ENCODE data around the gene RNF130. TPM values are rescaled to one million over a fixed set of nuclear protein-coding genes. Genes with fewer than 3 reads are reported as not detected.
A peak's percentile ranks its signal among the peaks of the same experiment; 100 is the strongest.

The RNF130 gene, protein sequence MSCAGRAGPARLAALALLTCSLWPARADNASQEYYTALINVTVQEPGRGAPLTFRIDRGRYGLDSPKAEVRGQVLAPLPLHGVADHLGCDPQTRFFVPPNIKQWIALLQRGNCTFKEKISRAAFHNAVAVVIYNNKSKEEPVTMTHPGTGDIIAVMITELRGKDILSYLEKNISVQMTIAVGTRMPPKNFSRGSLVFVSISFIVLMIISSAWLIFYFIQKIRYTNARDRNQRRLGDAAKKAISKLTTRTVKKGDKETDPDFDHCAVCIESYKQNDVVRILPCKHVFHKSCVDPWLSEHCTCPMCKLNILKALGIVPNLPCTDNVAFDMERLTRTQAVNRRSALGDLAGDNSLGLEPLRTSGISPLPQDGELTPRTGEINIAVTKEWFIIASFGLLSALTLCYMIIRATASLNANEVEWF
- total RNA-seq (ENCODE audit: insufficient read depth, low replicate concordance): 73.9 TPM

- peak; percentile 94 for DNase-seq (ENCODE audit: low spot score)
Observed at GRCh38 chr5:180071531-180072255, at the start of gene RNF130. Gene RNF130, minus strand, starts transcription at chr5:180071759. Its CDS starts 57 bp downstream, at chr5:180071702.

- no peak for DNase-seq (ENCODE audit: low spot score)
Observed at GRCh38 chr5:180120237-180121101, 48.9 kb upstream of the RNF130 start.

GRCh38 chr5:180119903-180120236 lies 48.3 kb upstream of the RNF130 start:
- DNase-seq (ENCODE audit: low spot score): no peak

- DNase-seq (ENCODE audit: low spot score): no peak
Observed at GRCh38 chr5:180119031-180119902, 47.7 kb upstream of the RNF130 start.

GRCh38 chr5:180118391-180118791 lies 46.8 kb upstream of the RNF130 start:
- no peak for DNase-seq (ENCODE audit: low spot score)

GRCh38 chr5:180117000-180117725 lies 45.6 kb upstream of the RNF130 start:
- DNase-seq (ENCODE audit: low spot score): no peak

DNA sequence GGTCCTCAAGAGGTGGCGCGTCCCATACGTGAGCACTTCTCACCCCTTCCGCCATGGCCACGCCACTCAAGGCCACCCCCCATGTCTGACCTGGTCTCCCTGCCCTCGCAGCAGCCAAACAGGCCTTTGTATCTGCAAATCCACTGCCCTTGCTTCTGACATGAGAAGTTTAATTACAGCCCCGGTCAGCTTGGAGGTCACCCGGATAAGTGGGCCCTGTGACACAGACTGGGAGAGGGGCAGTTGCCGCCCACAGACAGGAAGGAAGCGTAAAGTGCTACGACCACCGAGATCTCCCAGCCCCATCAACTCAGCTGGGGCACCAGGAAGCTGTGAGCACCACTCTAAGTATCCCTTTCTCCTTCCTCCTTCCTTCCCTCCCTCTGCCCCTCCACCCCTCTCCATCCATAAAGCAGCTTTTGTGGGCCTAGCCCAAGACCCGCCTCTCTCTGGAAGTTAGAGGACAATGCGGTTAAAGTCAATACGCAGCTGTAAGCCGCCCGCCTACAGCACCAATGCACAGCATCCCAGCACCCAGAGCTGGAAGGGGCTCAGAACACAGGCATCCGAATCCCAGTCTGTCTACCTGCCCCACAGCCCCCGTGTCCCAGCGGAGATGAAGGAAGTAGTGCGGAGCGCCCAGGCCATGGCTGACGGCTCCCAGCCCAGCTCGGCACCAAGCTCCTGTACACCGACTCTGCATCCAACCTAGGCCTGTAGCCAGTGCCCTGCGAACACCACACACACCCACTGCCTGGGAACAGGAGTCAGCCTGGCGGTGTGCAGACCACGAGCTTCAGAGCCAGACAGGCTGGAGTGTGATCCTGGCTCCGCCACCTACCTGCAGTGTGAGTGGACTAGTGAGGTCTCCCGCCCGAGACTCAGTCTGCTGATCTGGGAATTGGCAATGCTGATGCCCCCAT lies 44.8 kb upstream of the RNF130 start:
- no peak for DNase-seq (ENCODE audit: low spot score)

DNA sequence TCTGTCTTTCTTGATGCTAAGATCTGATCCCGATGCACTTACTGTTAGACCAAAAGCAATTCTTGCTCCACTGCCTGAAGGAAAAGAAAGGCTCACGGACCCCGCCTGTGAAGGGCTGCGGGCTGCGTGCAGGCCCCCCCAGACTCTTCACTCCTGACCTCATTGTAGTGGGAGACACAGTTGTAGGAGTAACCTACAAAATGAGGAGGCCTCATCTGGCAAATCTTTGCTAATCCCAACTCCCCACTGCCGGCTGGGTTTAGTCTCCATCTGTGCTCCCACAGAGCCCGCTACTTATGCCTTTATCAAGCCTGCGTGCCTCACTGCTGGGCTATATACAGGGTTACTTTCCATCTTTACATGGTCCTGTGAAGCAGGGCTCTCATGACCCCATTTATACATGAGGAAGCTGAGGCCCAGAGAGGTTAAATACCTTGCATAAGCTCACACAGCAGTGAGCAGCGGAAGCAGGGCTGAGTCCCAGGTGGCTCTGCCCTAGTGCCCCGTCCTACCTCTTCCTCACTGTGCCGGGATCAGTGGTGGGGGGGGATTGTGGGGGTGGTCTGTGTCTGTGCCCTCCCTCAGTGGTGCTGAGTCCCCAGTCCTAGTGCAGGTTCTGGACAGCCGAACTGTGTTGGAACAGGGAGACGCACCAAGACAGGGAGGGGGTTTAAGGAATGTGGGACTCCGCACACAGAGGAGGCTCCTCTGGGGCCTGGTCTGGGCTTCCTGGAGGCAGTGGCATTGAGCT lies 43.9 kb upstream of the RNF130 start:
- DNase-seq (ENCODE audit: low spot score): no peak

DNA sequence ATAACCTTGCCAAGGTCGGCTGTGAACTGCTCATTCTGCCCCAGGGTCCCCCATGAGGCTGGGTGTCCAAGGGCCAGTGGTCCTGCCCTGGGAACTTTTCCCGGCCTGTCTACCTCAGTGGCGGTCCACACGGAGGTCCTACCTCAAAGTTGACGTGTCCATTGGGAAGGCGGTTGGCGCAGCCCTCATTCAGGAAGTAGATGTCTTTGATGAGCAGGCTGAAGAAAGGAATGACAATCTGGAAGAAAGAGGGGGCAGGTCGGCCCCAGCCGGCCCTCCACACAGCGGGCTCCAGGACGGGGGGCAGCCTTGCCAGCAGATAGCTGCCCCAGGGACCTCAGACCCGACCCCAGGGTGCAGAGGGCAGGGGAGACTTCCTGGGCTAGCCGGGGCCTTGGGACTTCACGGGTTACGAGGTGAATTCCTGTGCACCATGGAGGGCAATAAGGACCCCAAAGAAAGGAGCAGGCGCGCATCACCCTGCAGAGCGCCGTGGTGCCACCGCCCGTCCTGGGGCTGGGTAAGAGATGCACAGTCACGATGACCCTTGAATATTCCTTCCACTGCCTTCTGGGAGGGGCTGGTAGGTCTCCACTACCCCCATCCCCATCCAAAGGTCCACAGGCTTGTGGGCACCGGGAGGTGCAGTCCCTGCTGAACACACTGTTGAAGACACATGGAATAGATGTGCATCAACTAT lies 42.9 kb upstream of the RNF130 start:
- no peak for DNase-seq (ENCODE audit: low spot score)

DNA sequence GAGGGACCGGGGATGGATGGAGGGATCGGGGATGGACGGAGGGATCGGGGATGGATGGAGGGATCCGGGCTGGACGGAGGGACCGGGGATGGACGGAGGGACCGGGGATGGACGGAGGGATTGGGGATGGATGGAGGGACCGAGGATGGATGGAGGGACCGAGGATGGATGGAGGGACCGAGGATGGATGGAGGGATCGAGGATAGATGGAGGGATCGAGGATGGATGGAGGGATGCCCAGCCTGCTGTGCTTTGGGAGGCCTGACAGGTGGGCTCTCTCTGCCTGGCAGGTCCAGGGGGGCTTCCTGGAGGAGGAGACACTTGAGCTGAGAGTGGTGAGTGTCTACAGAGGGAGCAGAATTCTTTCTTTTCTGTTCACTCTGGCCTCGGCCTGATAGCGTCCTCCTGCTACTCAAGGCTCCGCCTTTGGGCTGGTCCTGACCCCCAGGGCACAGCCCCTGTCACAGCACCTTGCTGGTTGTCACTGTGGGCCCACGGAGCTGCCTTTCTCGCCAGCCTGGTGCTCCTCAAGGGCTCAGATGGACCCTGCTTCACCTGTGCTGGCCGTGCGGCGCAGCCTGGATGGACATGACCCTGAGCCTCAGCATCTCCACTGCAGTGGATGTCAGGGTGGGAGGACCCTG lies 42.2 kb upstream of the RNF130 start:
- no peak for DNase-seq (ENCODE audit: low spot score)

- DNase-seq (ENCODE audit: low spot score): no peak
Observed at GRCh38 chr5:180112181-180112861, 40.8 kb upstream of the RNF130 start.

GRCh38 chr5:180111273-180112002 lies 39.9 kb upstream of the RNF130 start:
- no peak for DNase-seq (ENCODE audit: low spot score)

DNA sequence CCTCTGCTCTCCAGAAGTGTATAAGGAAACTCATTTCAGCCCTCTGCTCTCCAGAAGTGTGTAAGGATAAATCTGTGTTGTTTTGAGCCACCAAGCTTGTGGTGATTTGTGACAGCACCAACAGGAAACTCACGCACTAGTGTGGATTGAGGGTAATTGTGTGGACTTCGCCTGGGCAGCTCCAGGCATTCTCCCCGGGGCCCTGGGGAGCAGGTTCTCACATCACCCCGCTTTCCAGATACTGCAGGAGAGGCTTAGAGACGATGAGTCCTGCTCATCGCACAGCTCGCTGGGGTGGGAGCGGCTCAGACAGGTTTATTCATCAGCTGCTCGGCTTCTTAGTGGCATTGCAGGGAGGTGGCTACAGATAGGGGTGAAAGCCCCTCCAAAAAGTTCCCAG lies 38.4 kb upstream of the RNF130 start:
- no peak for DNase-seq (ENCODE audit: low spot score)

- no peak for DNase-seq (ENCODE audit: low spot score)
Observed at GRCh38 chr5:180107005-180107404, 35.4 kb upstream of the RNF130 start.

DNA sequence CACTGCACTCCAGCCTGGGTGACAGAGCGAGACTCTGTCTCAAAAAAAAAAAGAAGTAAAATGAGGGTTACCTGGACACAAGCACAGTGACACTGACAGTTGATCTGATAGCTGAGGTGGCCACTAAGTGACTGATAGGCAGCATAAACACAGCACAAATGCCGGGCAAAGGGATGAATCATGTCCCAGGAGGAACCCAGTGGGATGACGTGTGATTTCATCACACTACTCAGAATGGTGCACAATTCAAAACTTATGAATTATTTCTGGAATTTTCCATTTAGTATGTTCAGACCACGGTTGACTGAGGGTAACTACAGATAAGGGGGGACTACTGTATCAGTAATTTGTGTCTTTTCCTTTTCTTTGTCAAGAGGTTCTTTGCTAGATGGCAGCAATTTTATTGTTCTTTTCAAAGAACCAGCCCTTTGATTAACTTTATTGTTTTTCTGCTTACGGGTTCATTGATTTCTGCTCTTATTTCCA lies 34.3 kb upstream of the RNF130 start:
- DNase-seq (ENCODE audit: low spot score): no peak

GRCh38 chr5:180104168-180104530 lies 32.6 kb upstream of the RNF130 start:
- DNase-seq (ENCODE audit: low spot score): no peak
